ENCODE measurements around the gene IL21.

The IL21 gene

DNA sequence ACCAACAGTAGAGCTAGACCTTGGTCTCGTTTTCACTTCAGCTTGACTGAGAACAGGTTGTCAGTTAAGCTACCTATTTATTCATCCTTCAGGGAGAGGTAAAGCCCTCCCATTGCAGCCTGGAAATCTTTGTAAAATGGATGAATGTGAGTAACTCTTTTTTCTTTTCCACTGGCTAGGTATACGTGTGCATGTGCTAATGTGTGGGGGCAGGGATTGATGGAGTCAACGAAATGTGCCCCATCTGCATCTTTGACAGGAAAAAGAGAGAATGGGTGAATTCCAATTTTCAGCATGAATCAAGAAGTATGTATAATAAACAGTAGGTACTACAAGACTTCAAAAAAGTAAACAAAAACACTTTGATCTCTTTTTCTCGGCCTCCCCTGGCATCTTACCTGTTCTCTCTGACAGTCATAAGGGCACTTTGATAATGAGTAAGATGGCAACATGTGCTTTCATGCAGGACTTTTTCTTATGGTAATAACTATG, at the start of gene IL21:
Gene IL21, minus strand, starts transcription at position 51 of the 492 bp plus-strand sequence. CDS start 55 bp downstream, outside the sequence.
- Histone ChIP-seq H3K4me3 (ENCODE audit: low read depth, low read length) (no peak within 1 kb of the TSS), H3K27me3 (ENCODE audit: control insufficient read depth, insufficient read depth, low read length) (no peaks in the 10 kb centered on the region), H3K9ac (ENCODE audit: low read length) (no peak within 1 kb of the TSS), H3K36me3 (ENCODE audit: control insufficient read depth, insufficient read depth, low read length) (no peaks in the 10 kb centered on the region), H3K9me3 (ENCODE audit: control insufficient read depth, insufficient read depth, low read depth, low read length) (no peaks in the 10 kb centered on the region), H3K4me1 (ENCODE audit: control insufficient read depth, insufficient read depth, low read length) (peaks cover 10% of the 10 kb centered on the region), H3K27ac (ENCODE audit: low read depth, low read length) (no peak within 1 kb of the TSS)

DNA sequence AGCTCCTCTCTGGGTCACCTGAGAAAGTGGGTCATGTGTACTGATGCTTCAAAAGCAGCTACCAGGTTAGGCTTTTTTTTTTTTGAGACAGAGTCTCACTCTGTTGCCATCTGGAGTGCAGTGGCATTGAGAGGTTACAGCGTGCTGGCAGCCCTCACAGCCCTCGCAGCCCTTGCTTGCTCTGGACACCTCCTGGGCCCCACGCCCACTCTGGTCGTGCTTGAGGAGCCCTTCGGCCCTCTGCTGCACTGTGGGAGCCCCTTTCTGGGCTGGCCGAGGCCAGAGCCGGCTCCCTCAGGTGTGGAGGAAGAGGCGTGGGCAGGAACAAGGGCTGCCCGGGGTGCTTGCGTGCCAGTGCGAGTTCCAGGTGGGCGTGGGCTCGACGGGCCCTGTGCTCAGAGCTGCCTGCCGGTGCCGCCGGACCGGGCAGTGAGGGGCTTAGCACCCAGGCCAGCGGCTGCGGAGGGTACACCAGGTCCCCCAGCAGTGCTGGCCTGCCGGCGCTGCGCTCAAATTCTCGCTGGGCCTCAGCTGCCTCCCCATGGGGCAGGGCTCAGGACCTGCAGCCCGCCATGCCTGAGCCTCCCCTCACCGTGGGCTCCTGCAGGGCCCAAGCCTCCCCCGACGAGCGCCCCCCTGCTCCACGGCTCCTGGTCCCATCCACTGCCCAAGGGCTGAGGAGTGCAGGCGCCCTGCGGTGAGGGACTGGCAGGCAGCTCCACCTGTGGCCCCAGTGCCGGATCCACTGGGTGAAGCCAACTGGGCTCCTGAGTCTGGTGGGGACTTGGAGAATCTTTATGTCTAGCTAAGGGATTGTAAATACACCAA, 49.3 kb upstream of the IL21 start:
- Histone ChIP-seq H3K9me3 (ENCODE audit: control insufficient read depth, insufficient read depth, low read depth, low read length) (no peaks in the 10 kb centered on the region; the same call in 1 of the 2 replicates), H3K27me3 (ENCODE audit: control insufficient read depth, insufficient read depth, low read length) (no peaks in the 10 kb centered on the region), H3K27ac (ENCODE audit: low read depth, low read length) (no peak overlapping the region), H3K9ac (ENCODE audit: low read length) (no peak overlapping the region), H3K36me3 (ENCODE audit: control insufficient read depth, insufficient read depth, low read length) (no peaks in the 10 kb centered on the region), H3K4me3 (ENCODE audit: low read depth, low read length) (no peak overlapping the region), H3K4me1 (ENCODE audit: control insufficient read depth, insufficient read depth, low read length) (peaks cover 5% of the 10 kb centered on the region; the same call in 1 of the 2 replicates)

- Histone ChIP-seq H3K9ac (ENCODE audit: low read length) (no peak overlapping the region), H3K4me1 (ENCODE audit: control insufficient read depth, insufficient read depth, low read length) (peaks cover 4% of the 10 kb centered on the region; the same call in 1 of the 2 replicates), H3K27me3 (ENCODE audit: control insufficient read depth, insufficient read depth, low read length) (no peaks in the 10 kb centered on the region), H3K36me3 (ENCODE audit: control insufficient read depth, insufficient read depth, low read length) (no peaks in the 10 kb centered on the region), H3K4me3 (ENCODE audit: low read depth, low read length) (no peak overlapping the region), H3K27ac (ENCODE audit: low read depth, low read length) (no peak overlapping the region), H3K9me3 (ENCODE audit: control insufficient read depth, insufficient read depth, low read depth, low read length) (no peaks in the 10 kb centered on the region; the same call in 1 of the 2 replicates)
These were observed 47.4 kb upstream of the IL21 start for GRCh38 chr4:122668241-122668640.

DNA sequence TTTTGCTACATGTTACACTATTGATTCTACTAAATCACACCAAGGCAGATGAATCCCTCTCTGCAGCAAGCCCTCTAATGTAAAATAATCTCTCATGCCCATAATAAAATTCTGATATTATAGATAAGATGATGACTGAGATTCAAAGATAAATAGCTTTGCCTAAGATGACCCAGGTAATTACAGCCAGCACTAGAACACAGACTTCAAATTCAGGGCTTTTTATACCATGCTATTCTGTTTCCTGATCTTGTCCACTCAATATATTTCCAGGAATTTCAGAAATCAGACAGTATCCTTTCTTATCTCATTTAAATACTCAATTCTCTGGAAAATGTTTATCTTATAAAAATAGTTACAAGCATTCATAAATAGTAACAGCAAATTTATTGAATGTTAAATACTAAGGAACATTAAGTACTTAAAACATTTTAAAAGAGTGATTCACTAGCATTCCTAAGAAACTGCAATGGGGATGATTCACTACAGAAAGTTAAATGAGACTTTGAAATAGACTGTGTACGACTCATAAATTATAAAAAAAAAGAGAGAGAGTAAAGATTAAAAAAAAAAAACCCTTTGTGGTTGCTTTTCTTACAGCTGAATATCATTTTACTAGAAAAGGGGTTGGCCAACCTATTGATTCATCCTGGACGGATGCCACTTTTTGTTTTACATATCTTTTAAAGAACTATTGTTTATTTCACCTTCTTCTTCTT, 45.8 kb upstream of the IL21 start:
- no peak overlapping the region for H3K9ac ChIP-seq (ENCODE audit: low read length)

DNA sequence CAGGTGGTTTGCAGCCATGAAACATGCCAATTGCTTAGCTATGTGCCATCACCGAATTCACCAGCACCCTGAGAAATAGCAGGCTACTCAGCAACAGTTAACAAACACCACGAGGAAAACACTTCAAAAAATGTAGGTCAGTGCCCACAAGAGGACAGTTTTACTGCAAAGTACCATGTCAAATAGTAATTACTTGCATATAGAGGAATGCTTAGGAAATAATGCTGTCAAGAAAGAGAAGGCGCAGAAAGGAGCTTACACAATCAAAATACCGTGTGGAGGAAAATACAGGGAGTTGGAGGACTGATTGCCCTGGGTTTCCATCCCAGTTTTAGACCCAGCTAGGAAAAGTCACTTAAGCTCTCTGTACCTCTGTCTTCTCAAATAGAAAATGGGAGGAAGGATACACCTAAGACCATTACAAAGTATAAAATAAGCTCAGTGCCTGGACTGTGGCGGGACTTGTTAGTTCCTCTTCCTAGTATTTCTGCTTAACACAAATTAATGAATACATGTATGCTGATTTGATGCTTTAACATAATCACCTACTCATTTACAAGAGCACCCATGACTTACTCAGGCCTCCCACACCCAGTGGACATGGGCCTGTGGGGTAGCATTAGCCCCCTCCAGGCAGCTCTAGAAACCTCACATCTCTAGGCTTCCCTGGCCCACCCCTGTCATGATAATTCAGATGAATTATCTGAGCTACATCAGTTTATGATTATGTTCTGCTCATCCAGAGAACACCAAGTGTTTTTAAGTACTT, 44.5 kb upstream of the IL21 start:
- no peak overlapping the region for H3K4me3 ChIP-seq (ENCODE audit: low read depth, low read length)
- no peaks in the 10 kb centered on the region for H3K27me3 ChIP-seq (ENCODE audit: control insufficient read depth, insufficient read depth, low read length)
- no peak overlapping the region for H3K27ac ChIP-seq (ENCODE audit: low read depth, low read length)
- no peaks in the 10 kb centered on the region for H3K36me3 ChIP-seq (ENCODE audit: control insufficient read depth, insufficient read depth, low read length)
- H3K9me3 ChIP-seq (ENCODE audit: control insufficient read depth, insufficient read depth, low read depth, low read length): no peaks in the 10 kb centered on the region; the same call in 1 of the 2 replicates
- H3K4me1 ChIP-seq (ENCODE audit: control insufficient read depth, insufficient read depth, low read length): no peaks in the 10 kb centered on the region
- no peak overlapping the region for H3K9ac ChIP-seq (ENCODE audit: low read length)

More for the DNA sequence above, 45.8 kb upstream of the IL21 start:
- H3K4me3 ChIP-seq (ENCODE audit: low read depth, low read length): no peak overlapping the region
- H3K9me3 ChIP-seq (ENCODE audit: control insufficient read depth, insufficient read depth, low read depth, low read length): no peaks in the 10 kb centered on the region; the same call in 1 of the 2 replicates
- no peaks in the 10 kb centered on the region for H3K27me3 ChIP-seq (ENCODE audit: control insufficient read depth, insufficient read depth, low read length)
- H3K36me3 ChIP-seq (ENCODE audit: control insufficient read depth, insufficient read depth, low read length): no peaks in the 10 kb centered on the region
- no peaks in the 10 kb centered on the region for H3K4me1 ChIP-seq (ENCODE audit: control insufficient read depth, insufficient read depth, low read length)
- H3K27ac ChIP-seq (ENCODE audit: low read depth, low read length): no peak overlapping the region

DNA sequence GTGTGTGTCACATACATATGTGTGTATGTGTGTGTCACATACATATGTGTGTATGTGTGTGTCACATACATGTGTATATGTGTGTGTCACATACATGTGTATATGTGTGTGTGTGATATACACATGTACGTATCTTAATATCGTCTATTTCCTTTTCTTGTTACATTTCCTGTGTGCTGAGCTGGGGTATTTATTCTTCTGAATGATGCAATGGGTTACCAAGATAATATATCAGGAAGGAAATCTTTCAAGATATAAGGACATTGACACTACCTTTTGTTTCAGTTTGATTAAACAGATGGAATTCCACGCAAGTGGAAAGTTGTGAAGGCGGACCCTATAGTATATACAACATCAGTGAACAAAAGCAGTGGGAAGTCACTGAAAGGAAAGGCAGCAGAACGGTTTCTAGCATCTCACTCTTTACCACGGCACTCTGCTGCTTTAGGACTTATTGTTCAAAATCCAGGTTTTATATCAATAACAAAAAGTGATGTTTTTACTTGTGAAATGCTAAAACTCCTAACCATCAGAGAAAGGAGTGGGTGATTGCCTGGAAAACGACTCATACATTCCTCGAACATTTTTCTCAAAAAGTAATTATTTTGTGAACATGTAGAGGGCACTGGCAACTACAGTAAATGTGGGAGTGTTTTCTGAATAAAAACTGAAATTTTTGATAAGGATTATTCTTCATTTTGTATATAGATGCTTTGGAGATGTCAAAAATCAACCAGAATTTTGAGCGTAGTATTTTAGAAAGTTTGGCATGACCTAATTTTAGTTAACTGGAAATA, 43.1 kb upstream of the IL21 start:
- Histone ChIP-seq H3K4me1 (ENCODE audit: control insufficient read depth, insufficient read depth, low read length) (no peaks in the 10 kb centered on the region), H3K9ac (ENCODE audit: low read length) (no peak overlapping the region), H3K27ac (ENCODE audit: low read depth, low read length) (no peak overlapping the region), H3K36me3 (ENCODE audit: control insufficient read depth, insufficient read depth, low read length) (no peaks in the 10 kb centered on the region), H3K27me3 (ENCODE audit: control insufficient read depth, insufficient read depth, low read length) (no peaks in the 10 kb centered on the region), H3K9me3 (ENCODE audit: control insufficient read depth, insufficient read depth, low read depth, low read length) (no peaks in the 10 kb centered on the region), H3K4me3 (ENCODE audit: low read depth, low read length) (no peak overlapping the region)

DNA sequence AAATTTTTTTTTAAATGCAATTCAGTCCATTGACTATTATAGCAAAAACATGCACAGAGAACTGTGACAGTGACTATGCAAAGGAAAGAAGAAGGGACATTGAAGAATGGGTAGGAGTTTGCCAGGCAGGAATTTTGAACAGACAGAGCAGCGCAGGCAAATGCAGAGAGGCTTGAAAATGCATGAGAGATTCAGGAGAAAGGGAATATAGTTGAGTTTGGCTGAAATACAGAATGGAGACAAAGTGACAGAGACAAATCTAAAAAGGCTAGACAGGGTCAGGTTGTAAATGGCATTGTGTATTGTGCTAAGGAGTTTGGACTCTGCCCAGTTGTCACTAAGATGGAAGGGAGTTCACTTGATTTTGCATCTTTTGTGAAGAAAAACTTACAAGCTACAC, 42.4 kb upstream of the IL21 start:
- H3K36me3 ChIP-seq (ENCODE audit: control insufficient read depth, insufficient read depth, low read length): no peaks in the 10 kb centered on the region
- no peaks in the 10 kb centered on the region for H3K4me1 ChIP-seq (ENCODE audit: control insufficient read depth, insufficient read depth, low read length)
- no peak overlapping the region for H3K27ac ChIP-seq (ENCODE audit: low read depth, low read length)
- no peak overlapping the region for H3K9ac ChIP-seq (ENCODE audit: low read length)
- no peak overlapping the region for H3K4me3 ChIP-seq (ENCODE audit: low read depth, low read length)
- H3K27me3 ChIP-seq (ENCODE audit: control insufficient read depth, insufficient read depth, low read length): no peaks in the 10 kb centered on the region
- H3K9me3 ChIP-seq (ENCODE audit: control insufficient read depth, insufficient read depth, low read depth, low read length): no peaks in the 10 kb centered on the region

DNA sequence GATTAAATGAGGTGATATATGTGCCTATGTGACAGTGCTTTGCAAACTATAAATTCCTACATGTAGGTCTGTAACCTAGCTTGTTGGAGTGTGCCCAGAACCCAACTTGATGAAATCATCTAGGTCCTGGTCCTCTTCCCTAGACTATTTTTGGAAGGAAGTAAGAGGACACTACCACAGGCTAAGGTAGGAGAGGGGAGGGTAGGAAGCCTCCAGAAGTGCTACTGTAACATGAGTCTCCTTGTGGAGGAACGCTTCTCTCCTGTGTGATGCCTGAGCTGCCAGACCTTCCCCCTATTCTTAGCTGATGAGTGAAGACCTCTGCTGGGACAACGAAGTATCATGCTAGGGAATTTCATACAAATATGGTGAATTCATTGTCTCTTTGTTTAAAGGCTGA, 41.8 kb upstream of the IL21 start:
- no peaks in the 10 kb centered on the region for H3K36me3 ChIP-seq (ENCODE audit: control insufficient read depth, insufficient read depth, low read length)
- no peaks in the 10 kb centered on the region for H3K27me3 ChIP-seq (ENCODE audit: control insufficient read depth, insufficient read depth, low read length)
- no peak overlapping the region for H3K4me3 ChIP-seq (ENCODE audit: low read depth, low read length)
- H3K9me3 ChIP-seq (ENCODE audit: control insufficient read depth, insufficient read depth, low read depth, low read length): no peaks in the 10 kb centered on the region
- no peaks in the 10 kb centered on the region for H3K4me1 ChIP-seq (ENCODE audit: control insufficient read depth, insufficient read depth, low read length)
- no peak overlapping the region for H3K27ac ChIP-seq (ENCODE audit: low read depth, low read length)
- H3K9ac ChIP-seq (ENCODE audit: low read length): no peak overlapping the region

- no peaks in the 10 kb centered on the region for H3K9me3 ChIP-seq (ENCODE audit: control insufficient read depth, insufficient read depth, low read depth, low read length)
- H3K36me3 ChIP-seq (ENCODE audit: control insufficient read depth, insufficient read depth, low read length): no peaks in the 10 kb centered on the region
- H3K4me3 ChIP-seq (ENCODE audit: low read depth, low read length): no peak overlapping the region
- no peak overlapping the region for H3K9ac ChIP-seq (ENCODE audit: low read length)
- H3K4me1 ChIP-seq (ENCODE audit: control insufficient read depth, insufficient read depth, low read length): no peaks in the 10 kb centered on the region
- no peak overlapping the region for H3K27ac ChIP-seq (ENCODE audit: low read depth, low read length)
- no peaks in the 10 kb centered on the region for H3K27me3 ChIP-seq (ENCODE audit: control insufficient read depth, insufficient read depth, low read length)
These were observed 40.6 kb upstream of the IL21 start for GRCh38 chr4:122661176-122662160.

Measured in HUES6 (cell line).